IMR-90 (cell line): ENCODE measurements around the gene SNAP91. TPM values are rescaled to one million over a fixed set of nuclear protein-coding genes. Genes with fewer than 3 reads are reported as not detected.

ENCODE experiments used
- polyA plus RNA-seq, 3 experiments: library from polyadenylated mRNA; depleted of rRNA; stranded (reverse); fragments of >200 nt; gene quantifications; 2 replicates each; pipeline ENCODE4 v1.2.3, GENCODE V29; 2012; ENCODE audit warnings: low replicate concordance in 1 of 3
- total RNA-seq: library from RNA; depleted of rRNA; stranded (reverse); fragments of >200 nt; gene quantifications from 2 replicates; pipeline ENCODE4 v1.2.3, GENCODE V29; 2012; rRNA removed

The SNAP91 gene
- total and polyA plus RNA-seq, 2 of the 4 experiments (the other 2 are of a cell fraction): not detected

Other genes with a start within 250 kb of the SNAP91 start
- gene PRSS35, start 196.6 kb downstream of the SNAP91 start, total RNA-seq: 5.2 and 6.7 TPM in 2 replicates
- gene PRSS35, start 196.6 kb downstream of the SNAP91 start, polyA plus RNA-seq (2012; rRNA removed): 4.2 and 5.6 TPM in 2 replicates
- not detected in 2 replicates for gene RIPPLY2, start 144.3 kb upstream of the SNAP91 start, total RNA-seq
- 0.32 TPM in 1 of 2 replicates, not detected in the other for gene RIPPLY2, start 144.3 kb upstream of the SNAP91 start, polyA plus RNA-seq (2012; rRNA removed)
- 4.7 and 6.1 TPM in 2 replicates for gene CYB5R4, start 150.6 kb upstream of the SNAP91 start, total RNA-seq
- gene CYB5R4, start 150.6 kb upstream of the SNAP91 start, polyA plus RNA-seq (2012; rRNA removed): 2.7 and 3.2 TPM in 2 replicates